Cardiac septum (tissue), 1 donor: Measurements from ENCODE around the gene AP3S2. TPM values are rescaled to one million over a fixed set of nuclear protein-coding genes. Genes with fewer than 3 reads are reported as not detected.
A peak's percentile ranks its signal among the peaks of the same experiment; 100 is the strongest.
"Not testable (repeated sequence)": the region's sequence is repeated elsewhere in the genome, so short reads cannot be mapped to it uniquely, and the experiment has no call there.

Experiments
- DNase-seq: peaks from one replicate; pipeline ENCODE4 v3.0.0-alpha.2; 2020; ENCODE audit warnings: low spot score
- intact Hi-C: fragments of 100-400 bp; cut with DNase I; formaldehyde crosslinking; loops from one replicate; pipeline ENCODE4 v1.14.0; 2022
- total RNA-seq: library from RNA; stranded (reverse); fragmentation: NEBNext Ultra II Directional; extraction: Animal tissue kit (Norgen Biotek cat#: 25700); gene quantifications from one replicate; pipeline ENCODE4 v1.2.1, GENCODE V29; 2021
- donor health status: DM: no; HTN: no; CAD: no.

The AP3S2 gene
- total RNA-seq, 1 donor from 2014 or later: 33.6 TPM

DNA sequence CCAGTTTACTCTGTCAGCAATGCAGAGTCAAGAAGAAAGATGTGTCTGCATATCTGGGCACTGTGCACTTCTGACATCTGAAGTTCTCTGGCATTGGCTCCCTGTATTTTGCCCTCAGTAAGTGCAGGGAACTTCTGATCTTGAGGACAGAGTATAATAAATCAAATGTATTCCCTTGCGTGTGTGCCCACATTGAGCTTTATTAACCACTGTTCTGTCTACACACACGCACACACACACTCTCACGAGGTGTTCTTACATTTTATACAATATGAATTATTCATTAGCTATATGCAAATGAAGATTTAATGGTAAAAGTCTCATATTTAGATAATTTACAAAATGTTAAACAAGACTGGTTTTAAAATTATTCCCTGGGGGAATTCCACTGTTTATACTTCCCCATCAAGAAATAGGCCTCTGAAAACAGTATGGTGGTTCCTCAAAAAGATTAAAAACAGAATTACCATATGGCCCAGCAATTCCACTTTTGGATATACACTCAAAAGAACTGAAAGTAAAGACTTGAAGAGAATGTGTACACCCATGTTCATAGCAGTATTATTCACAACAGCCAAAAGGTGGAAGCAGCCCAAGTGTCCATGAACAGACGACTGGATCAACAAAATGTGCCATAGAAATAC is 54.5 kb downstream of the AP3S2 start:
- DNase-seq: no peak
- intact Hi-C loops: loop anchor here (10.0 kb wide), 1 partner anchor 74 kb away; no protein-coding TSS in a partner anchor

- no peak for DNase-seq
- intact Hi-C loops: loop anchor here (10.0 kb wide), 1 partner anchor 73 kb away; no protein-coding TSS in a partner anchor
These were observed 56.0 kb downstream of the AP3S2 start for GRCh38 chr15:89837830-89838178.

GRCh38 chr15:89837134-89837829 is 56.5 kb downstream of the AP3S2 start:
- intact Hi-C loops: loop anchor here (10.0 kb wide), 1 partner anchor 72 kb away; no protein-coding TSS in a partner anchor
- no peak for DNase-seq

GRCh38 chr15:89836267-89837133 is 57.3 kb downstream of the AP3S2 start:
- intact Hi-C loops: loop anchor here (10.0 kb wide), 1 partner anchor 72 kb away; no protein-coding TSS in a partner anchor

DNA sequence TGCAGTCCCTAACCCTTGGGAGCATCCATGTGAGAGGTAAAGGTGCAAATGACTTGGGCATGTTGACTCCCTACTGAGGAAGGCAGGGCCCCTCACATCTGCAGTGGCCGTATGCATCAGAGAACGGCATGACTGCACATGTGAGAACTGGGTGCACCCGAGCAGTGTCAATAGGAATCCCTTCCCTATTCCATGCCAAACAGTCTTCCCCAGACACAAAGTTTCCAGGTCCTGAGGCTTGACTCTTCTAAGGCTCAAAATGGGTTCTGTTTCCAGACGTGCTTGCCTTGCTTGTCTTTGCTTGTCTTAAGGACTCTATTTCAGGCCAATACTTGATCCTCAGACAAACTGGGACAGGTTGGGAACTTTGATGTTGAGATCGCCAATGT is 58.6 kb downstream of the AP3S2 start:
- DNase-seq: no peak
- intact Hi-C loops: loop anchor here (10.0 kb wide), 1 partner anchor 70 kb away; no protein-coding TSS in a partner anchor

More at GRCh38 chr15:89836267-89837133, 57.3 kb downstream of the AP3S2 start:
- DNase-seq: no peak

DNA sequence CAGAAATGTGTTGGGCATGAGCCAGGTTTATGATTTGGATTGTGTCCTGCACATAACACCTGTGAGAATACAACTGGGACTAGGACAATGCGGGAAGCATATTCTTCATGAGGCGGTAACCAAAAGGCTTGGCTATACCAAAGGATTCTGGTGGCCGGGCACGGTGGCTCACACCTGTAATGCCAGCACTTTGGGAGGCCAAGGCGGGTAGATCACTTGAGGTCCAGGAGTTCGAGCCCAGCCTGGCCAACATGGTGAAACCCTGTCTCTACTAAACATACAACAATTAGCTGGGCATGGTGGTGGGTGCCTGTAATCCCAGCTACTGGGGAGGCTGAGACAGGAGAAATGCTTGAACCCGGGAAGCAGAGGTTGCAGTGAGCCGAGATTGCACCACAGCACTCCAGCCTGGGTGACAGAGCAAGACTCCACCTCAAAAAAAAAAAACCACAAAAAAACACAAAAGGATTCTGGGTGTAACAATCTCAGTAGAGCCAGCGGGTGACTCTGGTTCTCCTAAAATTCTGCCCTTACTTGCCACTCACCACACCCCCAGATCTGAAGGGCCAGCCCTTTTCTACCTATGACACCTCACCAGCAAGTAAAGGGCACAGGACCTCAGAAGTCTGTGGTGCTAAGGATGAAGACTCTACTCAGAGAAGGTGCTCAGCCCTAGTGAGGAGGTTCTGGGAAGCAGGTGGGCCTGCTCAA is 59.2 kb downstream of the AP3S2 start:
- intact Hi-C loops: loop anchor here (10.0 kb wide), 1 partner anchor 70 kb away; no protein-coding TSS in a partner anchor
- DNase-seq: not testable (repeated sequence)

GRCh38 chr15:89833966-89834365 is 59.8 kb downstream of the AP3S2 start:
- intact Hi-C loops: loop anchor here (10.0 kb wide), 1 partner anchor 69 kb away; no protein-coding TSS in a partner anchor
- DNase-seq: no peak

DNA sequence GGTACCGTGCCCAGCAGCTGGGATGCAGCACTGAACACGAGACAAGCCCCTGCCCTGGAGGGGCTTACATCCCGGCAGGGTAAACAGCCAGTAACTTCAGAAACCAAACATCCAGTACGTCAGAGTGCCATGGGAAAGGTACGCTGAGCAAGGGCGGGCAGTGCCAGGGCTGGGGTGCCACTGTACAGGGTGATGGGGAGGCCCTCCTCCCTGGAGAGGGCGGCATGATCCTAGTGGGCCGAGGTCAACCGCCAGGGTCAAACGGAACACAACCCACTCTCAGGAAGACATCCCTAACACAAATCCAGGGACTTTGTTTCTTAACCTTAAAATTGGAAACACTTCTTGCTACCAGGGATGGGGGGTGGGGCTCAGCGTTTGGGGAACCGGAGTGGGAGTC is 63.2 kb downstream of the AP3S2 start:
- no peak for DNase-seq
- intact Hi-C loops: loop anchor here (10.0 kb wide), 1 partner anchor 66 kb away; no protein-coding TSS in a partner anchor

GRCh38 chr15:89829616-89830440 is 64.0 kb downstream of the AP3S2 start:
- intact Hi-C loops: loop anchor here (10.0 kb wide), 1 partner anchor 65 kb away; no protein-coding TSS in a partner anchor
- no peak for DNase-seq

- DNase-seq: no peak
- intact Hi-C loops: no loop called here
These were observed 64.6 kb downstream of the AP3S2 start for GRCh38 chr15:89829161-89829560.

GRCh38 chr15:89828281-89829145 is 65.3 kb downstream of the AP3S2 start:
- peak; percentile 82 for DNase-seq
- intact Hi-C loops: no loop called here

- peak; percentile 72 for DNase-seq
- intact Hi-C loops: no loop called here
These were observed 66.0 kb downstream of the AP3S2 start for GRCh38 chr15:89827829-89828228.

DNA sequence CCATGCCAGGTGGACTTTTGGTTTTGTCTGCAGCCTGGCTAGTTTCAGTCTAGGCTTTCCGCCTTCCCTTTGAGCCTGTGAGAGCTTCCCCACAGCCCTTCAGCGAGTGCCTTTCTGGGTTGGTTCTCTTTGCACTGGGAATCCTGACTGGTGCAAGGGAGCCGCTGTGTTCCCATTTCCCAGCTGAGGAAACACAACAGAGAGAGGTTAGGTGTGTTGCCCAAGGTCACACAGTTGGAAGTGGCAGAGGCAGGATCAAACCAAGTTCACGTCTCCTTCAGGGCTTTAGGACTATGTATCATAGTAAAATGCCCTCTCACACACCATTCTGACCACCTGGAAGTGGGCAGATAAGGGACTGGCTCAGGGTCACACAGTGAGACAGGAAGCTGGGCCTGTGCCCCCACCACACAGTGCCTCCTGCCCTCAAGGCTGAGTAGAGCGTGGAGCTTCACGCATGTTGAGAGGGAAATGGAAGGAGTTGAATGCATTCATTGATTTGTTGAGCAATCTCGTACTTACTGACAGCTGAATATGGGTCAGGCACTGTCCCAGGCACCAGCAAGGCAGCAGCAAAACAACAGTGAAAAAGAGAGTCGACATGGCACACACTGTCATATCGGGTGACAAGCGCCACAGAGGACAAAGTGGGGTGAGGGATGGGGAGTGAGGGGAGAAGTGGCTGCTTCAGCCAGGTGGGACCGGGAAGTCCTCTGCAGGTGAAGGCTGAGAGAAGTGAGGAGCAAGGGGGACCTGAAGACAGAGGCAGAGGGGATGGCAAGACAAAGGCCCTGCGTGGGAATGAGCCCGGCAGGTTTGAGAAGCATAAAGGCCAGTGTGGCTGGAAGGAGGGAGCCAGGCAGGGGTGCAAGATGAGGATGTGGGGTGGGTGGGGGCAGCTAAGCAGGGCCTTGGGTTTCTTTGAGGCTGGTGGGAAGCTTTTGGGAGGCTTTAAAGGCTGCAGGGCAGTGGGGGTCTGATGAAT is 66.8 kb downstream of the AP3S2 start:
- peak; percentile 44 for DNase-seq
- intact Hi-C loops: no loop called here

GRCh38 chr15:89825271-89825940 is 68.4 kb downstream of the AP3S2 start:
- DNase-seq: peak; percentile 66
- intact Hi-C loops: no loop called here

DNA sequence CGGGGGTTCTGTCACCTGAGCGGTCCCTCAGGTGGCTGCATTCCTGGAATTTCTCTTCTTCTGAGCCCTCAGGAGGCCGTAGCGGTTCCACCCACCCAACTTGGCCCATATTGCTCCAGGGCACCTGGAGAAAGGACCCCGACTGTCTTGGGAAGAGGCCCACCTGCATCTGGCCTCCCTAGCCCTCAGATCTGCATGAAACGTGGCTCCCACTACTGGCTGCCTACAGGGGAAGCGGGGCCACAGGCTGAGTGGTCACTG is 69.3 kb downstream of the AP3S2 start:
- DNase-seq: peak; percentile 49
- intact Hi-C loops: no loop called here
